Suppressor macrophage treated with lipopolysaccharide for 1 hour (primary cell): ENCODE results near the gene ZFR.
A peak's percentile ranks its signal among the peaks of the same experiment; 100 is the strongest.
"Not testable (repeated sequence)": the region's sequence is repeated elsewhere in the genome, so short reads cannot be mapped to it uniquely, and the experiment has no call there.

ENCODE experiments used
- DNase-seq, 3 donors: peaks; one replicate each; pipeline ENCODE4 v3.0.0-alpha.2; 2020 to 2022

ZFR gene

DNA sequence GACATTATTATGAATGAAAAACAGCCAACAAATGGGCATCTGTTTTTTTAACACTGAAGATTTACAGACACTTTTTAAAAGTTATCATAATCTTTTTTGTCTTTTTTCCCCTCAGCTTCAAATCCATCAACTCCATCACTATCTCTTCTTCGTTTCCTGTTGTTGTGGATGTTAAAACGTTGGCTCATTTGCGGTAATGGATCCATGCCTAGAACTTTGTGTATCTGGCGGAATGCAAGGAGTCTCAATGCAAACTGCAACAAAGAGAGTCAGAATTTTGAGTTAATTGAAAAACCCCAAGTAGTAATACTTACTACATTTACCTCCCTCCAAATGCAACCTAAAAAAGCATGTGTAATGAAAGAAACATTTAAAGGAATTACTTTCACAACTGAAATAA, 88.9 kb downstream of the ZFR start:
- no peak for DNase-seq

DNA sequence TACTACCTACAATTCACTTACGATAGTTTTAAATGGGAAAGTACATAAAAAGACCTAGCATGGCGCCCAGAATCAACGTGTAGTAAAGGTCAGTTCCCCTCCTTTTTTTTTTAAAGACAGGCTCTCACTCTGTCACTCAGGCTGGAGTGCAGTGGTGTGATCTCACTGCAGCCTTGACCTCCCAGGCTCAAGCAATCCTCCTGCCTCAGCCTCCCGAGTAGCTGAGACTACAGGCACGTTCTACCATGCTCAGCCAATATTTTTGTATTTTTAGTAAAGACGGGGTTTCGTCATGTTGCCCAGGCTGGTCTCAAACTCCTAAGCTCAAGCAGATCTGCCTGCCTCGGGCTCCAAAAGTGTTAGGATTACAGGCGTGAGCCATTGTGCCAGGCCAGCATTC, 91.1 kb downstream of the ZFR start:
- no peak for DNase-seq

DNA sequence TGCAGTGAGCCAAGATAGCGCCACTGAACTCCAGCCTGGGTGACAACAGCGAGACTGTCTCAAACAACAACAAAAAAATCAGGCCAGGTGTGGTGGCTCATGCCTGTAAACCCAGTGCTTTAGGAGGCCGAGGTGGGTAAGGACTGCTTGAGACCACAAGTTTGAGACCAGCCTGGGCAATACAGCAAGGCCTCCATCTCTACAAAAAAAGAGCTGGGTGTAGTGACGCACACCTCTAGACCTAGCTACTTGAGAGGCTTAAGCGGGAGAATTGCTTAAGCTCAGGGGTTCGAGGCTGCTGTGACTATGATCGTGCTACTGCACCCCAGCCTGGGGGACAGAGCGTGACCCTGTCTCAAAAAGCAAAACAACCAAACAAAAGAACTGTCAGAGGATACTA, 91.9 kb downstream of the ZFR start:
- no peak for DNase-seq

DNA sequence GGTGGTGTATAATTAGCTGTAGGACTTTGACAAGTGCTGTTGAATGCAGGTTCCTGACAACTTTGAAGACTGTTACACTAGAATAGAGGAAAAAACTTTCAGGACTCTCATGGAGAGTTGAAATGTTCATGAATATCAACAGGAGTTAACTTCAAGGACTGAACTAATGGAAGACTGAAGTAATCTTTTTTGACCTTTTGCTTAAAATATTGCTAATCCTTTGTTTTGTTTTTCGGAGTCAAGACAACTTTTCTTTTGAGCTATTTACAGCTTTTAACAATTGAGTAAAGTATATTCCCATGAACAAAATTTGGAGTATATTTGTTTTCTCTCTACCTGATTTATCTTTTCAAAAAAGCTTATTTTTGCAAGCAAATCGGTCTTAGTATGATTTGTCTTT, 97.7 kb downstream of the ZFR start:
- no peak for DNase-seq

DNA sequence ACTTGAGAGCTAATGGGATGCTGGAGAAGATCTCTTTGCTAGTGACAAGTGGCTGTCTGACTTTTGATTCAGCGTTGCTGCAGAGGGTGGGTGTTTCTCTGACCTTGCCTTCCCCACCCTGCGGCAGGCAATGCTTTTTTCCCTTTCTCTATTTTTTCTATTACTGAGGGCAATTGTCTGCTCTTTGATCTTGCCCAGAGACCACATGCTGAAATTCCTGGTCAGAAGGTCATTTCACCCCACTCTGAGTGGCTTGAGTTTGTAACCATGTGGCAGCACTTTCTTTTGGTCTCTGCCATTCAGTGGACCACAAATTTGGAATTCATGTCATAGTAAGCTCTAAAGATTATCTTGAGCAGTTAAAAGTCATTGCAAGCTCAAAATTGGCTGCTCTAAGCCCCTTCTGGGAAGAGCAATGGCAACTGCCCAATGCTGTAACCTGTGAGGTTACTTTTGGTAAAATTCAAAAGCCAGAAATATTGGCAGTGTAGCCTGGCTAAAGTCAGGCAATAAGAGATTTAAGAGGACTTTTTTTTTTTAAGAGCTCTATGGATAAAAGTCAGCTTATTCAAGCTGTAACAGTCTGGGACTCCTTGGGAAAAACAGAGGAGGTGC, 101.4 kb downstream of the ZFR start:
- no peak for DNase-seq

DNA sequence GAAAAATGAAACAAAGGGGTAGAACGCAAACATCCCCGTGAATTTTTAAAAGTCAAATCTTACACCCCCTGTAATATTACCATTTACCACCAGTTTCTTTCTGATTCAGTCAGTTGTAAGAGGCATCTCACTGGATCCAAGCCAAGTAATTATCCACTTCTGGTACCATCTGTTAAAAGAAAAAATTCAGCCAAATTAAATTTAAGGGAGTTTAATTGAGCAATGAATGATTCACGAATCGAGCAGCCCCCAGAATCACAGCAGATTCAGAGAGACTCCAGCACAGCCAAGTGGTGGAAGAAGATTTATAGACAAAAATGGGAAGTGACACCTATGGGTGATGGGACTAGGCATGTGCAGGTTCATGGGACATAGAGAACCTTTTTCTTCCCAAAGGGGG, 101.9 kb downstream of the ZFR start:
- DNase-seq = no peak

DNA sequence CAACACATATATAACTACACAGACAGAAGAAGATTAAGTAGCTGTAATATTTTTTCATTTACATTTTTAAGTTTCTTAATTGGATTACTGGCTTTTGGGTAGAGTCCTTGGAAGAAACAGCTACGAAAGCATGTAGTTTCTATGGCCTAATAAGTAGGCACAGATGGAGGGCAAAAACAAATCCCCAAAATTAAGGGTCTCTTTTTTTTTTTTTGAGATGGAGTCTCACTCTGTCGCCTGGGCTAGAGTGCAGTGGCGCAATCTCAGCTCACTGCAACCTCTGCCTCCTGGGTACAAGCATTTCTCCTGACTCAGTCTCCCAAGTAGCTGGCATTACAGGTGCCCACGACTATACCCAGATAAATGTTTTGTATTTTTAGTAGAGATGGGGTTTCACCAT, 104.7 kb downstream of the ZFR start:
- no peak for DNase-seq

DNA sequence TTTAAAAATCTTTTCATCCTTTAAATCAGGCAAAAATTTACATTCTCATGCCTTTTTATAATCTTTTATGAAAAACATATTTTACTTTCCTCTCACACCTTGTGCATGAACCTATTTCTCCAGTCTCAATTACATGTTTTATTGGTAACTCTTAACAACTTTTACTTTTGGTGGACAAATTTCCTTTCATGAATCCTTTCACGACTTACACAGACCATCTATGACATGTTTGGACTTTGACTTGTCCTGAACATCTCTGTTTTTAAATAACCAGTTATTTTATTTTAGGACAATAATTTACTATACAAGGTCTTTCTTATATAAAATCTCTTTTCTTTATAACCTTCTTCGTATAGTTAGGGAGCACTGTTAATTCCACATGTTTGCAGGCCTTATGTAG, 105.3 kb downstream of the ZFR start:
- no peak for DNase-seq

DNA sequence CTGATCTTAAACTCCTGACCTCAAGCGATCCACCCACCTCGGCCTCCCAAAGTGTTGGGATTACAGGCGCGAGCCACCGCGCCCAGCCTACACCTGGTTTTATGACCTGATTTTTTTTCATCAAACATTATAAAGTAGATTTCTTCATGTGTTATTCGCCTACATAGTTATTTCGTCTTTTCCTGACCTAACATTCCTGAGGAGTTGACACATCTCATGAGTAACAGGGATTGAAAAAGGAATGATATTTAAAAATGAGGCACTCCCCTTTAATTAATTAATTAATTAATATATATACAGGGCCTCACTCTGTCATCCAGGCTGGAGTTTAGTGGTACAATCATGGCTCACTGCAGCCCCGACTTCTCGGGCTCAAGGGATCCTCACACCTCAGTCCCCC, 111.6 kb downstream of the ZFR start:
- DNase-seq = no peak

DNA sequence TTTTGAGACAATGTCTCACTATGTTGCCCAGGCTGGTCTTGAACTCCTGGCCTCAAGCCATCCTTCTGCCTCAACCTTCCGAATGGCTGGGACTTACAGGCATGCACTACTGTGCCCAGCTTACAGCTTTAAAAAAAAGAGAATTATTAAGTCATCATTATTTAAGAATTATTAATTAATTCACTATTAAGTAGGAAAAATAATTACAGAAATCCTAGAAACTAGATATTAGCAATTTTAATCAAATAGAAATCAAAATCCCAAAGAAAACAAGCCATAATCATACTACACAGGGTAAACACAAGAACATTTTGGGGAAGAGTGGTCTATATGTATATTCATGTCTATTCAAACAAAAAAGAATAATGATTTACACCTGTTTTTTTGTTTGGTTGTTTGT, 112.2 kb downstream of the ZFR start:
- DNase-seq = no peak

DNA sequence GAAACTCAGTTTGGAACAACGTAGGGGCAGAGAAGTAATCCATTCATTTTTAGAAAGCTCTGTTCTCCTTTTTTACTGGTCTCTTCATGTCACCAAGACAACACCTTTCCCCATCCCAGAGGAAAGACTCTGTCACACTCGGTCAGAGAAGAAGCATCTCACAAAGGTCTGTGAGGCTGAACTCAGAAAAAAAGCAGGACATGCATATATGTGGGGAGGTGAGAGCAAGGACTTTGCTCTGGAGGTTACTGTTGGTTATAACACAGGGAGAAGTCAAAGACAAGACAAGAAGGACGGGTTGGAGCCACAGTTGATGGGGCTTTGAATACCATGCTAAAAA, 112.6 kb downstream of the ZFR start:
- no peak for DNase-seq

DNA sequence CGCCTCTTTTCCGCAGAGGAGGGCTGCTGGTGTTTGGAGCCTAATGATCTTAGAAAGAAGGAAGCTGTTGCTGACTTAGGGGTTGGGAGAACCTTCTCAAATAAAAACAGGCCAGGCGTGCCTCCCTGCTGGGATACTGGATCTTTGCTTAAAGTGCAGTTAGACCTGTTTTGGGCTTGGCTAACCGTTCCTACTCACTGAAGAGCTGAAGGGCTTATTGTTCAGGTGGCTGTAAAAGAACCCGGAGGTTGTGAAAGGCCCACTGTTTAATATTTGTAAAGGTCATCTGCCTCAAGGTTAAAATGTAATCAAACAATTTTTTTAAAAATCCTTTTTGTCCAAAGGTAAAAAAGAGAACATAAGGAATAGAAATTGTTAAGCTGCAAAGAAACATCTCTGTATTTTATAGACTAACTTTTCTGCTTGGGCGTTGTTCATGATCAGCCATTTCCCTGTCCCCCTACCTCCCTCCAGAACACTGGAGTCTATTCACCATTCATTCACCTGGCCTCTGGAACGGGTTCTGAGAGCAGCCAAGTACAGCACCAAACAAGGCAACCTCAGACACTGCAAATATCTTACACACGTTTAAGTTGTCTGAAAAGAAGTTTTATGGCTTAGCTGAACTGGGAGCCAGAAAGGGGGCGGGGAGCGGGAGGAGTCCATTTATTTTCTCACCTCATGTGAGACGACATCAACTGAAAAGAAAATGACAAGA, 113.2 kb downstream of the ZFR start:
- DNase-seq = no peak

DNA sequence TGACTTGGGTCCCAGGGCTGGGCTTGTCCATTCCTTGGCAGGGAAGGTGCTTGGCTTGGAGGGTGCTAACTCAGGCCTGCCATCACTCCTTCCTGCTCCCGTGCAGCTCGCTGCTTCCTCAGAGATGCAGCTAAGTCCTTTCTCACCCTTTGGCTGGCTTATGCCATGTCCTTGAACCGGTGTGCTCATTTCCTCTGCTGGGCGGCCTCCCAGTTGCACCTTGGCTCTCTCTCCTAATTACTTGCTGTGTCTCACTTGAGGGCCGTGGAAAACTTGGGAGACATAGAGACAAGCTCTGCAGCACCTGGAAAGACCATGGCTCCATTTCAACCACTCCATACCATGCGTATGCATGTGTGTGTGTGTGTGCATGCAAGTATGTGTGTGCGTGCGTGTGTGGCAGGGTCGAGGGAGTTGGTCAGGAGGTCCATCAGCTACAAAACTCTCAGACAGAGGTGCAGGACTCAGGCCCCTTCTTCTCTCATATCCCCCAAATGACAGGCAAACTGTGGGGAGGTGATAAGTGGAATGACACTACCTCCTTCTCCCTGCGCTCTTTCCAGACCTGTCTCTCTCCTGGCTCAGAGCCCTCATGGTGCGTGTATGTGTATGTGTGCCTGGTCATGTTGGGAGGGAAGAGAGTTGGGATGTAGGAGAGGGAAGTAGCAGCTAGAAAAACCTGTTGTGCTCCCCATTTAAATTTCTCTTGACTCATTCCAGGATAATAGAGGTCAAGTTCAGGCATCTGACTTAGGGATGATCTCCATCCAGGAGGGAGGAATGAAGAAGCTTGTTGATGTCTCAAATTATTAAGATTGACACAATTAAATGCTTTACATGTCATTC, 114.2 kb downstream of the ZFR start:
- no peak for DNase-seq

DNA sequence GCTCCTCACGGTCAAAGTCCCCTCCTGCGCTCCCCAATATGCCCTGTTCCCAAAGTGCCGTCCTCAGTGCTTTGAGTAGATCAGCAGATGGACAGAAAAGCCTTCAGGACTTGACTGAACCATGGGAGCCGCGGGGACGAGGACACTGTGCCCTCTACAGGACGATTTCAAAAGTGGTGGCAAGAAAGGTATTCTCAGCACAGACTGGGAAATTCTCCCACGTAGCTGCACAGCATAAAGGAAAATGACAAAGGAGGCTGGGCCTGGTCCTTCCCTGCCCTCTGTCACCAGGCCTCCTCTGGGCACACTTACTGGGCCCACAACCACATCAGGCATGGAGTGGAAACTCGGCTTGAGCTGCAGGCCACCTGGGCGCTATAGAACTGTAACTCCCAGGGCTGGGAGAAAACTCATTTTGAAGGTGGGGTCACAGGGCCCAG, 115.1 kb downstream of the ZFR start:
- peak; percentile 64 to 76 (median 75) for DNase-seq

DNA sequence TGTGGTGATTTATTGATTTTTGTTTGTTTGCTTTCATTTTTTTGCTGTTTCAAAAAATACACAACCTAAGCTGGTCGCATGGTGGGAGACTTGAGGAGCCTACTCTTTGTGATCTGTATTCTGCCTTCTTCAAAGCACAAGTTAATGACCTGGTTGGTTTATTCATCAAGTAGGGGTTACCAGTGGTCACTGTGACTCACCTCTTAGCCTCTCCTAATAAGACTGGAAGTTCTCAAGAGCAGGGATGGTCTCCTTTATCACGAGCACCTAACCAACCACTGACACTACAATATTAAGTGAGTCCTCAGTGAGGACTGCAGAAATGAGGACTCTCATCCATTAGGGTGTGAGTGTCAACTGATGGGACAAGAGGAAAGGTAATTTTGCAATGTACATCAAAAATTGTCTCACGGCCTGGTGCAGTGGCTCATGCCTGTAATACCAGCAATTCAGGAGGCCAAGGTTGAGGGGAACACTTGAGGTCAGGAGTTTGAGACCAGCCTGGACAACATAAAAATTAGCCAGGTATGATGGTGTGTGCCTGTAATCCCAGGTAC, 118.2 kb downstream of the ZFR start:
- peak in 1 of 3 donors; percentile 2 for DNase-seq

DNA sequence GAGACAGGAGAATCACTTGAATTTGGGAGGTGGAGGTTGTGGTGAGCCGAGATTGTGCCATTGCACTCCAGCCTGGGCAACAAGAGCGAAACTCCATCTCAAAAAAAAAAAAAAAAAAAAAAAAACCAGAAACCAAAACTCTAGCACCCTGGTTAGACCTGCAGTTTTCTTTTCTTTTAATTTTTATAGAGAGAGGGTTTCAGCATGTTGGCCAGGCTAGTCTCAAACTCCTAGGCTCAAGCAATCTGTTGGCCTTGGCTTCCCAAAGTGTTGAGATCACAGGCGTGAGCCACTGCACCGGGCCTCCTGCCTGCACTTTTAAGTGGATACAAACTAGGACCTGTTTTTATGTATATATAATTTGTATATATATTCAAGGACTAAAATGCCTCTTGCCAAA, 118.9 kb downstream of the ZFR start:
- no peak for DNase-seq

DNA sequence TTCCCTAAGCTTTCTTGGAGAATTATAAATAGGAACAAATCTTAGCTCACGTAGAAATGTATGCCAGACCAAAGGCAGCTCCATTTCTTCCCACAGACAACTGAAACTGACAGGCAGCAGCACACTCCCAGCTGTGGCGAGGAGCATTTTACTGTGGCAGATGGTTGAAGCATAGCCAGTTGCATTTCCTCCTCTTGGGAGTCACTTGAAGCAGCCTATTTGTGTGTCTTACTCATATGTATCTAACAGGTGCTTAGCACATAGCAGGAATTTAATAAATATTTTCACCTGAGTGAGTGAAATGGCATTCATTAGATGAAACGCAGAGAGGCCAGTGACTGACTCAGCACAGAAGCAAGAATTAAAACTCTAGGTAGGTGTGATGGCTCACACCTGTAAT, 119.5 kb downstream of the ZFR start:
- DNase-seq = no peak

DNA sequence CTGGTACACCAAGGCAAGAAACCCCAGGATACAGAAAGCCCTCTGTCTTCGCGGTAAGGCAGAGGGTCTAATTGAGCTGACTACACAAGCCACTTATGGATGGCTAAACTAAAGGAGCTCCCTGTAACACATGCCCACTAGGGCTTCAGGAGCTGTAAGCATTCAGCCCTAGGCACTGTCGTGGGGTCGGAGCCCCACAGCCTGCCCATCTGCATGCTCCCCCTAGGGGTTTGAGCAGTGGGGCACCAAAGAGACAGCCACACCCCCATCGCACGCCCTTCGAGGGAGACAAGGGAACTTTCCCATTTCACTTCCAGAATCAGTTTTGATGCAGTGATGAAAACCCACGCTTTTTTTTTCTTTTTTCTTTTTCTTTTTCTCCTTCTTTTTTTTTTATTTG, 120.8 kb downstream of the ZFR start:
- no peak for DNase-seq

DNA sequence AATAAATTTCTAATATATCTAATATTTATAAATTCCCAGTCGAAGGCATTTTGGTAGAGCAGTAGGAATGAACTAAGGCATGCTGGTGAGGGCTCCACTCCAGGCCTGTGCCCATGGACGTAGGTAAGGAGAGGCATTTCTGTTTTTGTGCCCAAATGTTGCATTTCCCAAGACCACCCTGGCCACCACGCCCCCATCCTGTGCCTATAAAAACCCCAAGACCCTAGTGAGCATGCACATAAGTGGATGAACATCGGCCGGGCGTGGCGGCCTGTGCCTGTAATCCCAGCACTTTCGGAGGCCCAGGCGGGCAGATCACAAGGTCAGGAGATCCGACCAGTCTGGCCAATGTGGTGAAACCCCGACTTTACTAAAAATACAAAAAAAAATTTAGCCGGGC, 121.7 kb downstream of the ZFR start:
- no peak for DNase-seq

DNA sequence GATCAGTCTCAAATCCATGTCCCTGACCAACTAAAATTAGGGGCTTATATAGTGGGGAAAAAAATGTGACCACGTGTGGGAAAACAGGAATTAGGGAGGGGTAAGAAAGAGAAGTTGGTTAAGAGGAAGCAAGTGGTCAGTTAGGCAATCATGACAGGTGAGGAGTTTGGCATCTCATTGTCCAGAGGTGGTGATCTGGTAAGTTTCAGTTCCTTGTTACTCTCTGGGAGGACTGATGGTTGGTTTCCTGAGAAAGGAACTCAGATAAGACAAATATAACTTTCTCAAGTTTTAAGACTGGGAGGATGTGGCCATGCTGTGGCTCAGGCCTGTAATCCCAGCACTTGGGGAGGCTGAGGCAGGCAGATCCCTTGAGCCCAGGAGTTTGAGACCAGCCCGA, 122.8 kb downstream of the ZFR start:
- DNase-seq = not testable (repeated sequence)

DNA sequence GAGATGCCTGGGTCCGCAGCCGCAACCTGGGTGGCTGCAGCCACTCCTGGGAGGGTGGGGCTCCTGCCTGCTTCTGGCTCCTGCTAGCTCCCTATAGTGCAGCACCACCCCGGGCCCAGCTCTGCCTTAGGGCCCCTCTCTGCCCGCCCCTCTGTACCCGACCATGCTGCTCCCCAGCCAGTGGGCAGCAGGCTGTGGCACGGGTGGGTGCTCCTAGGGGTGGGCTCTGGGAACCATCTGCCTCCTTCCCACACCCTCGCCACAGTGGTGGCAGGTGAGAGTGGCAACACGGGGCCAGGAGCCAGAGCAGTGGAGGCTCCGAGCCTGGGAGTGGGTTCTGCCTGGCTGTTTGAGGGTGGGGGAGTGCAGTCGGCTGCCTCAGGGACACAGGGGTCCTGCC, 124.0 kb downstream of the ZFR start:
- no peak for DNase-seq

DNA sequence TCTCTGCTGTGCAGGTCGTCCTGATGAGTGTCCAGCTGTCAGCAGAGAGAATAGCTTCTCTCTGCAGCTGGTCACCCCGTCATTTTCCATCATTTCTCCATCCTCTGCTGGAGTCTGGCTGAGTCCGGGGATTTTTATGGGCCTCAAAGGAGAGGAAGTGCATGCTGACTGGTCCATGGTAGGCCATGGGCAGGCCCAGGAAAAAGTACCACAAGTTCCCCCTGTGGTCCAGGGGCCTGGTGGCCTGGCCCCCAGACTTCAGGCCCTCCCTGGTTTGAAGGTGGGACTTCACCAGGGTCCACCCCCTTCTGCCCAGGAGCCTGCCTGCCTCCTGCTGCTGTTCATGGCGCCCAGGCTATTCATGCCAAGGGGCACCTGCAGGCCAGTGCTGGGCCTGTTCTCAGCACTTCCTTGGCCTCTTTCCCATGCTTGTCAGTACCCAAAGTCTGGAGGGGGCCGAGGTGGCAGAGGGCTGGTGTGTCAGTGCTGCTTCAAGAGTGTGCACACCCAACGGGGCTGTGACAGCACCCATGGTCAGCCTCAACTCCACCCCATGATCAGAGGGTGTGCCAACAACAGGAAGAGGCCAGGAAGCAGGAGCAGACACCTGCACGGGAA, 124.5 kb downstream of the ZFR start:
- peak in 2 of 3 donors; percentile 39 to 50 for DNase-seq

DNA sequence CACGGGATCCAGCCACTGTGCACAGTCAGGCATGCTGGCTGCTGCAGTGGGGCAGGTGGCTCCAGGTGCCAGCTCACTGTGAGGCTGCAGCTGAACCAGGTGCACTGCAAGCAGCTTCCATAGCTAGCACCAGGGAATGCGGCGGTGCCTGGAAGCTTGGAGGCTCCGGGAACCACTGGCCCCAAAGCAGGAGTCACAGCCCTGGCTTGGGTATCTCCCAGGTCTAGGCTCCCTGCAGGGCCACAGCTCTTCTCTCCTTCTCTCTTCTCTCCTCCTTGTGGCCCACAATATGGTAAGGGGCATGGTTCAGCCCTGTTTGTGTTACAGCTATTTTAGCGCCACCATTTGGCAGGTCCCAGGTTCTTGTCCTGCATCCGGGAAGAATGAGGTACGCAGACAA, 125.1 kb downstream of the ZFR start:
- DNase-seq = no peak
